ENCODE measurements around the gene P2RY2. TPM values are rescaled to one million over a fixed set of nuclear protein-coding genes. Genes with fewer than 3 reads are reported as not detected.

The P2RY2 gene
- total RNA-seq, 1 experiment from 2014 or later, result 1.2 TPM

DNA sequence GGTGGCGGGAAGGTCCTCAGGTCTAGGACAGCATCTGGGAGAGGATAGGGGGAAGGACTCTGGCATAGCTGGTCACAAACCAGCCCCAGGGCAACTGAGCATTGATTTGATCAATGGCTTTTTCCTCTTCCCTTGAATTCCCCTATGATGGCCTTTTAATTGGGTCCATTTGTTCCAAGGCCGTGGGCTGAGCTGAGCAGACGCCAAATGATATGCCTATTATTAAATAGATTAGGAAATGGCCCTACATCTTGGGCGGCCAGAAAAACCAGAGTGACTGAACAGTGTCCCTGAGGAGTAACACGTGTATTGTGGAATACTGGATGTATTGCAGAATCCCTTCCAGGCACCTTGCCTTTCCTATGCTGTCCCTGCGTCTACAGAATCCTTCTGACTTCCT, 27.4 kb downstream of the P2RY2 start:
- Mint-ChIP-seq H3K36me3 (no peaks in the 10 kb centered on the region), H3K27me3 (ENCODE audit: low read depth) (no peaks in the 10 kb centered on the region; the same call in 1 of the 2 replicates), H3K4me1 (peaks cover 35% of the 10 kb centered on the region), H3K9me3 (no peaks in the 10 kb centered on the region), H3K27ac (no peak overlapping the region), H3K4me3 (no peak overlapping the region)
- DNase-seq (ENCODE audit: low spot score) (no peak), ATAC-seq (no peak)
- CTCF ChIA-PET, result interaction anchor here (0.7 to 2.3 kb wide), 15 partner anchors 9 to 415 kb away, joined by 3 to 20 read pairs (median 4); partner anchors contain the start of gene FCHSD2
- TF ChIP-seq NR2C2 (CRISPR knock-in tag; IDR thresholded peaks at IDR 0.05), result no peak
- TF ChIP-seq, protein P1, sequence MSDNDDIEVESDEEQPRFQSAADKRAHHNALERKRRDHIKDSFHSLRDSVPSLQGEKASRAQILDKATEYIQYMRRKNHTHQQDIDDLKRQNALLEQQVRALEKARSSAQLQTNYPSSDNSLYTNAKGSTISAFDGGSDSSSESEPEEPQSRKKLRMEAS (CRISPR knock-in tag; IDR thresholded peaks at IDR 0.05), result no peak
- TF ChIP-seq, protein P2, sequence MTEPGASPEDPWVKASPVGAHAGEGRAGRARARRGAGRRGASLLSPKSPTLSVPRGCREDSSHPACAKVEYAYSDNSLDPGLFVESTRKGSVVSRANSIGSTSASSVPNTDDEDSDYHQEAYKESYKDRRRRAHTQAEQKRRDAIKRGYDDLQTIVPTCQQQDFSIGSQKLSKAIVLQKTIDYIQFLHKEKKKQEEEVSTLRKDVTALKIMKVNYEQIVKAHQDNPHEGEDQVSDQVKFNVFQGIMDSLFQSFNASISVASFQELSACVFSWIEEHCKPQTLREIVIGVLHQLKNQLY (CRISPR knock-in tag; IDR thresholded peaks at IDR 0.05), result no peak
- no peak for TF ChIP-seq NFE2L1 (CRISPR knock-in tag; IDR thresholded peaks at IDR 0.05)
- TF ChIP-seq FOXP1 (CRISPR knock-in tag; IDR thresholded peaks at IDR 0.05; ENCODE audit: borderline replicate concordance), result no peak
- no peak for TF ChIP-seq PRRX2 (CRISPR knock-in tag; IDR thresholded peaks at IDR 0.05)
- TF ChIP-seq NFYB (CRISPR knock-in tag; conservative IDR thresholded peaks at IDR 0.05; ENCODE audit: low read depth), result no peak
- TF ChIP-seq SMAD3 (CRISPR knock-in tag; IDR thresholded peaks at IDR 0.05; ENCODE audit: borderline replicate concordance), result no peak
- TF ChIP-seq ZBTB21 (CRISPR knock-in tag; IDR thresholded peaks at IDR 0.05; ENCODE audit: borderline replicate concordance), result no peak
- TF ChIP-seq NR3C1 (CRISPR knock-in tag; conservative IDR thresholded peaks at IDR 0.05; ENCODE audit: low read depth), result no peak
- no peak for TF ChIP-seq EMX1 (CRISPR knock-in tag; IDR thresholded peaks at IDR 0.05)
- TF ChIP-seq GTF2I (CRISPR knock-in tag; conservative IDR thresholded peaks at IDR 0.05), result no peak
- TF ChIP-seq, protein P3, sequence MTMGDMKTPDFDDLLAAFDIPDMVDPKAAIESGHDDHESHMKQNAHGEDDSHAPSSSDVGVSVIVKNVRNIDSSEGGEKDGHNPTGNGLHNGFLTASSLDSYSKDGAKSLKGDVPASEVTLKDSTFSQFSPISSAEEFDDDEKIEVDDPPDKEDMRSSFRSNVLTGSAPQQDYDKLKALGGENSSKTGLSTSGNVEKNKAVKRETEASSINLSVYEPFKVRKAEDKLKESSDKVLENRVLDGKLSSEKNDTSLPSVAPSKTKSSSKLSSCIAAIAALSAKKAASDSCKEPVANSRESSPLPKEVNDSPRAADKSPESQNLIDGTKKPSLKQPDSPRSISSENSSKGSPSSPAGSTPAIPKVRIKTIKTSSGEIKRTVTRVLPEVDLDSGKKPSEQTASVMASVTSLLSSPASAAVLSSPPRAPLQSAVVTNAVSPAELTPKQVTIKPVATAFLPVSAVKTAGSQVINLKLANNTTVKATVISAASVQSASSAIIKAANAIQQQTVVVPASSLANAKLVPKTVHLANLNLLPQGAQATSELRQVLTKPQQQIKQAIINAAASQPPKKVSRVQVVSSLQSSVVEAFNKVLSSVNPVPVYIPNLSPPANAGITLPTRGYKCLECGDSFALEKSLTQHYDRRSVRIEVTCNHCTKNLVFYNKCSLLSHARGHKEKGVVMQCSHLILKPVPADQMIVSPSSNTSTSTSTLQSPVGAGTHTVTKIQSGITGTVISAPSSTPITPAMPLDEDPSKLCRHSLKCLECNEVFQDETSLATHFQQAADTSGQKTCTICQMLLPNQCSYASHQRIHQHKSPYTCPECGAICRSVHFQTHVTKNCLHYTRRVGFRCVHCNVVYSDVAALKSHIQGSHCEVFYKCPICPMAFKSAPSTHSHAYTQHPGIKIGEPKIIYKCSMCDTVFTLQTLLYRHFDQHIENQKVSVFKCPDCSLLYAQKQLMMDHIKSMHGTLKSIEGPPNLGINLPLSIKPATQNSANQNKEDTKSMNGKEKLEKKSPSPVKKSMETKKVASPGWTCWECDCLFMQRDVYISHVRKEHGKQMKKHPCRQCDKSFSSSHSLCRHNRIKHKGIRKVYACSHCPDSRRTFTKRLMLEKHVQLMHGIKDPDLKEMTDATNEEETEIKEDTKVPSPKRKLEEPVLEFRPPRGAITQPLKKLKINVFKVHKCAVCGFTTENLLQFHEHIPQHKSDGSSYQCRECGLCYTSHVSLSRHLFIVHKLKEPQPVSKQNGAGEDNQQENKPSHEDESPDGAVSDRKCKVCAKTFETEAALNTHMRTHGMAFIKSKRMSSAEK (CRISPR knock-in tag; IDR thresholded peaks at IDR 0.05; ENCODE audit: borderline replicate concordance), result no peak
- TF ChIP-seq, protein P4, sequence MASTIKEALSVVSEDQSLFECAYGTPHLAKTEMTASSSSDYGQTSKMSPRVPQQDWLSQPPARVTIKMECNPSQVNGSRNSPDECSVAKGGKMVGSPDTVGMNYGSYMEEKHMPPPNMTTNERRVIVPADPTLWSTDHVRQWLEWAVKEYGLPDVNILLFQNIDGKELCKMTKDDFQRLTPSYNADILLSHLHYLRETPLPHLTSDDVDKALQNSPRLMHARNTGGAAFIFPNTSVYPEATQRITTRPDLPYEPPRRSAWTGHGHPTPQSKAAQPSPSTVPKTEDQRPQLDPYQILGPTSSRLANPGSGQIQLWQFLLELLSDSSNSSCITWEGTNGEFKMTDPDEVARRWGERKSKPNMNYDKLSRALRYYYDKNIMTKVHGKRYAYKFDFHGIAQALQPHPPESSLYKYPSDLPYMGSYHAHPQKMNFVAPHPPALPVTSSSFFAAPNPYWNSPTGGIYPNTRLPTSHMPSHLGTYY (CRISPR knock-in tag; IDR thresholded peaks at IDR 0.05), result no peak
- no peak for TF ChIP-seq SOX15 (CRISPR knock-in tag; IDR thresholded peaks at IDR 0.05)
- POLR2A ChIA-PET, result no interaction called here

DNA sequence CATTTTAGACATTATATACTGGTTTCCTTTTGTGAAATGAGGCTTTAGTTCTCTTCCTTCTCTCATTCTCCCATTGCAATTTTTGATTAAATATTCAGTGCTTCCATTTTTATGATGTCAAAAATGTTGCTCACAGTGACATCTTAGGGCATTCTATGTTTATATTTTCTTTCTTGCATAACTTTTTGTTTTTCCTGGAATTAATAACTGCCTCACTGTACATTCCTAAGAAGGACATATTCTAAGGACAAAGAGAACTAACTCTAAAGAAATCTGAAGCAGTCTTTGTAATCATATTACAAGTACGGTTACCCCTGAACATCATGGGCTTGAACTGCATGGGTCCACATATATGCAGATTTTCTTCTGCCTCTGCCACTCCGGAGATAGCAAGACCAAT, 28.2 kb downstream of the P2RY2 start:
- ATAC-seq (no peak), DNase-seq (ENCODE audit: low spot score) (no peak)
- no peak overlapping the region for H3K27ac Mint-ChIP-seq
- H3K27me3 Mint-ChIP-seq (ENCODE audit: low read depth), result no peaks in the 10 kb centered on the region; the same call in 1 of the 2 replicates
- ChIA-PET CTCF (interaction anchor here (0.6 to 2.3 kb wide), 9 partner anchors 10 to 105 kb away, joined by 3 to 20 read pairs (median 5); no protein-coding TSS in a partner anchor), POLR2A (interaction anchor here (0.6 kb wide), 1 partner anchor 322 kb away, joined by 3 read pairs; no protein-coding TSS in a partner anchor)
- TF ChIP-seq, protein P5, sequence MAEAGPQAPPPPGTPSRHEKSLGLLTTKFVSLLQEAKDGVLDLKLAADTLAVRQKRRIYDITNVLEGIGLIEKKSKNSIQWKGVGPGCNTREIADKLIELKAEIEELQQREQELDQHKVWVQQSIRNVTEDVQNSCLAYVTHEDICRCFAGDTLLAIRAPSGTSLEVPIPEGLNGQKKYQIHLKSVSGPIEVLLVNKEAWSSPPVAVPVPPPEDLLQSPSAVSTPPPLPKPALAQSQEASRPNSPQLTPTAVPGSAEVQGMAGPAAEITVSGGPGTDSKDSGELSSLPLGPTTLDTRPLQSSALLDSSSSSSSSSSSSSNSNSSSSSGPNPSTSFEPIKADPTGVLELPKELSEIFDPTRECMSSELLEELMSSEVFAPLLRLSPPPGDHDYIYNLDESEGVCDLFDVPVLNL (CRISPR knock-in tag; IDR thresholded peaks at IDR 0.05; ENCODE audit: borderline replicate concordance, low read depth), result no peak
- TF ChIP-seq, protein P2 (CRISPR knock-in tag; IDR thresholded peaks at IDR 0.05), result no peak
- TF ChIP-seq ELF4 (CRISPR knock-in tag; IDR thresholded peaks at IDR 0.05; ENCODE audit: low read depth), result no peak
- TF ChIP-seq, protein P6, sequence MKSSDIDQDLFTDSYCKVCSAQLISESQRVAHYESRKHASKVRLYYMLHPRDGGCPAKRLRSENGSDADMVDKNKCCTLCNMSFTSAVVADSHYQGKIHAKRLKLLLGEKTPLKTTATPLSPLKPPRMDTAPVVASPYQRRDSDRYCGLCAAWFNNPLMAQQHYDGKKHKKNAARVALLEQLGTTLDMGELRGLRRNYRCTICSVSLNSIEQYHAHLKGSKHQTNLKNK (CRISPR knock-in tag; IDR thresholded peaks at IDR 0.05), result no peak
- TF ChIP-seq SOX15 (CRISPR knock-in tag; IDR thresholded peaks at IDR 0.05), result no peak
- TF ChIP-seq ZNF263 (CRISPR knock-in tag; IDR thresholded peaks at IDR 0.05; ENCODE audit: low read depth), result no peak
- peaks cover 35% of the 10 kb centered on the region for H3K4me1 Mint-ChIP-seq
- no peaks in the 10 kb centered on the region for H3K9me3 Mint-ChIP-seq
- H3K36me3 Mint-ChIP-seq, result no peaks in the 10 kb centered on the region
- H3K4me3 Mint-ChIP-seq, result no peak overlapping the region

Measured in WTC11 (cell line).